HG03432 (cell line): Measurements from ENCODE around the gene METTL17.
"Not testable (repeated sequence)": the region's sequence is repeated elsewhere in the genome, so short reads cannot be mapped to it uniquely, and the experiment has no call there.

ENCODE experiments used
- ATAC-seq: cut with Tn5 transposase; IDR thresholded peaks from one replicate; pipeline ENCODE4 v1.9.1; 2021; ENCODE audit warnings: mild to moderate bottlenecking, moderate library complexity; ENCODE audit not compliant: unreplicated experiment

Gene METTL17, protein sequence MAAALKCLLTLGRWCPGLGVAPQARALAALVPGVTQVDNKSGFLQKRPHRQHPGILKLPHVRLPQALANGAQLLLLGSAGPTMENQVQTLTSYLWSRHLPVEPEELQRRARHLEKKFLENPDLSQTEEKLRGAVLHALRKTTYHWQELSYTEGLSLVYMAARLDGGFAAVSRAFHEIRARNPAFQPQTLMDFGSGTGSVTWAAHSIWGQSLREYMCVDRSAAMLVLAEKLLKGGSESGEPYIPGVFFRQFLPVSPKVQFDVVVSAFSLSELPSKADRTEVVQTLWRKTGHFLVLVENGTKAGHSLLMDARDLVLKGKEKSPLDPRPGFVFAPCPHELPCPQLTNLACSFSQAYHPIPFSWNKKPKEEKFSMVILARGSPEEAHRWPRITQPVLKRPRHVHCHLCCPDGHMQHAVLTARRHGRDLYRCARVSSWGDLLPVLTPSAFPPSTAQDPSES

GRCh38 chr14:20989787-20990600 is at the start of gene METTL17:
TSS of gene METTL17 (plus strand) at chr14:20989980. CDS start at chr14:20990003, 23 bp downstream.
- ATAC-seq, result peak; percentile 96

DNA sequence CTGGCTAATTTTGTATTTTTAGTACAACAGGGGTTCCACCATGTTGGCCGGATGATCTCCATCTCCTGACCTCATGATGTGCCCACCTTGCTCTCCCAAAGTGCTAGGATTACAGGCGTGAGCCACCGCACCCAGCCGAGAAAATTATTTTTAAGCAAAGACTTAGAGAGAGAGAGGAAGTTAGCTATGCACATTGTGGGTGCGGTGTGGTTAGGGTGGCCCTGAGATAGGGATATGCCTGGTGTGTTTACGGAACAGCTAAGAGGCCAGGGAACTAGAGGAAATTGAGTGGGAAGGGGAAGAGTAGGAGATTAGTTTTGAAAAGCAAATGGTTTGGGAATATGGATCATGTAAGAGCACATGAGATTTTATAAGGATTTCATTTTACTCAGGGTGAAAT is 44.6 kb upstream of the METTL17 start:
- ATAC-seq, result not testable (repeated sequence)

GRCh38 chr14:20946707-20947106 is 43.1 kb upstream of the METTL17 start:
- ATAC-seq, result not testable (repeated sequence)

- ATAC-seq, result not testable (repeated sequence)
Observed at GRCh38 chr14:20954736-20955537, 34.8 kb upstream of the METTL17 start, which contains the start of gene RNASE2. TSS of gene RNASE2 (plus strand) at chr14:20955487. CDS start at chr14:20955772, 285 bp downstream.

GRCh38 chr14:20955538-20955873 is 34.3 kb upstream of the METTL17 start:
- ATAC-seq, result not testable (repeated sequence)

GRCh38 chr14:20956376-20956976 is 33.3 kb upstream of the METTL17 start:
- ATAC-seq, result no peak

DNA sequence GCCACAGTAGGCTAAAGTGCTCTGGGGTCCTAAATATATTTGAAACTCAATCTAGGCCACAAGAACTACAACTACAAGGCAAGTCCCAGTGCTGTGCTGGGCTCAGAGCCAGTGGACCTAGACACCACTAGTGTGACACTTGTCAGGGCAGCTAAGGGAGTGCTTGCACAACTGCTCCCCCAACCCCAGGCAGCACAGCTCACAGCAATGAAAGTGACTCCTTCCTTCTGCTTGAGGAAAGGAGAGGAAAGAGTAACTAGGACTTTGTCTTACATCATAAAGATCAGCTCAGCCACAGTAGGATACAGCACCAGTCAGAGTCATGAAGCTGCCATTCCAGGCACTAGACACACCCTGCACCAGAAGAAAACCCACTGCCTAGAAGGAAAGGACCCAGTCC is 30.8 kb upstream of the METTL17 start:
- not testable (repeated sequence) for ATAC-seq

DNA sequence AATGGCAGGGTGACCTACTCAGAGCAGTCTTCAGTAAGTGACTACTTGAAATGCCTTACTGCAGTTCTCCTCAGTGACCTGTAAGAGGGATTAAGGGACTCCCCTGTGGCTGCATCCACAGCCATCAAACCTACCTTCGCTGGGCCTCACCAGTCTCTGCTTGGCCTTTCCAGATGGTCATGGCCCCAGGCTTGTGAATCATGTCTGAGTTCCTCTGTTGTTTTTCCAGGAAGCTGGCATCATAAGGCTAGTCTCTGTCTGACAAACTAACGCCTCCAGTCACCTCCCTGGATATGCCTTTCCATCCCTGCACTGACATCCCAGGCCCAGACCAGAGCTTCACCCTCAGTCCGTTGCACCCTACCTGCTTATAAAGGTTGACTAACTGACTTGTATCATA is 20.4 kb upstream of the METTL17 start:
- ATAC-seq, result no peak

GRCh38 chr14:20970647-20970982 is 19.2 kb upstream of the METTL17 start:
- ATAC-seq, result peak; percentile 7

- ATAC-seq, result peak; percentile 95
Observed at GRCh38 chr14:20970983-20971704, 18.6 kb upstream of the METTL17 start.

GRCh38 chr14:20971705-20972021 is 18.1 kb upstream of the METTL17 start:
- peak; percentile 26 for ATAC-seq

- no peak for ATAC-seq
Observed at GRCh38 chr14:20973501-20973900, 16.3 kb upstream of the METTL17 start.

GRCh38 chr14:20976291-20976690 is 13.5 kb upstream of the METTL17 start:
- ATAC-seq, result no peak

DNA sequence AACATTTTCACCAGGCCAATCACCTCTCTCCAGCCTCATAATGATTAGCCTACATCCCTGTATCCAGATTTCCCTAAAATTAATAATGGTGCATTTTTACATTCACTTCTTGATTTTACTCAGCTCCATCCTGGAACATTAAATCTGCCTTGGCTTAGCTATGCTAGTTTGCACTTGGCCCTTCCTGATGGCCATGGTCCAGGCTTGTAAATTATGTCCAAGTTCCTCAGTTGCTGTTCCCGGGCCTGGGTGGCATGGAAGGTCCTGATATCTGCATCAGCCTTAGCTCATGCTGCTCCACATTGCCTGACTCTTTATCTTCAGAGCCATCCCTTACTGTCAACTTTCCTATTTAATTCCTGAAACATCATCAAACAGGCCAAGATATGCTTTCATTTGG is 11.1 kb upstream of the METTL17 start:
- no peak for ATAC-seq

DNA sequence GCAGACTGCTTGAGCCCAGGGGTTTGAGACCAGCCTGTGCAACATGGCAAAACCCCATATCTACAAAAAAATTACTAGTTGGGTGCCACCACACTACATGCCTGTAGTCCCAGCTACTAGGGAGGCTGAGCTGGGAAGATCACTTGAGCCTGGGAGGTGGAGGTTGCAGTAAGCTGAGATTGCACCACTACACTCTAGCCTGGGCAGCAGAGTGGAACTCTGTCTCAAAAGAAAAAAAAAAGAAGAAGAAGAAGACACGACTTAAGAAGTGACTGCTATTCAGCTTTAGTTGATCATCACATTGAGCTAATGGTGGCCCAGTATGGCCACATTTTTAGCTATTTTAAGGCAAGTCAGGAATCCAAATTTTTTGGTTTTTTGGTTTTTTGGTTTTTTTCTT is 8.9 kb upstream of the METTL17 start:
- no peak for ATAC-seq

DNA sequence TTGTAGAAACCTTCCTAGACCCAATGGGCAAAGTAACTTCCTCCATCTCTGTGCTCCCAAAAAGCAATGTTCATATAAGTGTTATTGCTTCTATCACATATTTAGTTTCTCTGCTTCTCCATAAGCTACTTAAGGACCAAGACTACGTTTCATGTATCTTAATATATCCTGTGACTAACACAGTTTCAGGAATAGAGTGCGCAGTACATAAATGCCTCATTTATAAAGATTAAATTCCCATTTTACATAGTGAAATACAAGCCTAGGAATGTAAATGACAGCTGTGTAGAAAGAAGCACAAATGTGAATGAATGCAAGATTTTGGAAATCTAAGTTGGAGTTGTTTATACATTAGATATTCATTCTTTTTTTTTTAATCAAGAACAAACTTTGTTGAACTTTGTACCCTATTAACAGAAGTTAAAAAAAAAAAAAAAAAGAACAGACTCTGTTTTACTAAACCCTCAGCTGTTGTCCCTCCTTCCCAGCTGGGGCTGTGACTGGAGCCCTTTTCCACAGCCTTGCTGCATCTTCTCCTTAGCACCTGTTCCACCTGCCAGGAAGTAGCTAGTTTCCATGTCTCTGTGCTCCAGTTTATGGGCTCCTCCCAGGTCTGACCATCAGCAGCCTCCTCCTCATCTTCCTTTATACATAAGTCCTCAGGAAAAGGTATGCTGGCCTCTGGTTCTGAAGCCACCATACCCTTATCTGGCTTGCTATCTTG is 7.0 kb upstream of the METTL17 start:
- ATAC-seq, result no peak

DNA sequence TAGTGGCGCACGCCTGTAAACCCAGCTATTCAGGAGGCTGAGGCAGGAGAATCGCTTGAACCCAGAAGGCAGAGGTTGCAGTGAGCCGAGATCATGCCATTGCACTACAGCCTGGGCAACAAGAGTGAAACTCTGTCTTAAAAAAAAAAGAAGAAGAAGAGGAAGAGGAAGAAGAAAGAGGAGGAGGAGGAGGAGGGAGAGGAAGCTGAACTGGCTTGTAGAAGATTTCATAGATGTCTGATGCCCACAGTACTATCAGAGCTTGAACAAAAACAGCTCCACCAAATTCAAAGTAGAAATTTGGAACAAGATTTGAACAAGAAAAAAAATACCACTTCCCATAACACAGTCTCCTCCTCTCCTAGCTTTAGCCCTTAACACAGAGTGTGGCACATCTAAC is 4.1 kb upstream of the METTL17 start:
- ATAC-seq, result not testable (repeated sequence)

DNA sequence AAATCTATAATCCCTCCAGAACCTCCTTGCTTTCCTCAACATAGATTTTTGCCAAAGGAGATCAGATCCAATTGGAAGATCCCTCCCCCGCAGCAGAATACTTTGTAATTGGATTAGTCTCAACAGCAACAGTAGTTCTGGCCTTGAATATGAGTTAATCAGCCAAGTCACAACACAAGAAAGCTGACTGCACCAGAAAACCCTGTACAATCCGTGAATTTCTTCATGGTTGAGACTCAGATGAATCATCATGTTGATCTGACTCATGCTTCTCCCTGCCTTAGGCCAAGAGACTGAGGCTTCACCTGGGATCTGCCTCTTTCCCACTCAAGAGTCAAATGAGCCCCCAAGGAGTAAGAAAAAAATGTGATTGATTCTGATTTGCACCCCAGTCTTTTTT is 3.0 kb upstream of the METTL17 start:
- ATAC-seq, result no peak

DNA sequence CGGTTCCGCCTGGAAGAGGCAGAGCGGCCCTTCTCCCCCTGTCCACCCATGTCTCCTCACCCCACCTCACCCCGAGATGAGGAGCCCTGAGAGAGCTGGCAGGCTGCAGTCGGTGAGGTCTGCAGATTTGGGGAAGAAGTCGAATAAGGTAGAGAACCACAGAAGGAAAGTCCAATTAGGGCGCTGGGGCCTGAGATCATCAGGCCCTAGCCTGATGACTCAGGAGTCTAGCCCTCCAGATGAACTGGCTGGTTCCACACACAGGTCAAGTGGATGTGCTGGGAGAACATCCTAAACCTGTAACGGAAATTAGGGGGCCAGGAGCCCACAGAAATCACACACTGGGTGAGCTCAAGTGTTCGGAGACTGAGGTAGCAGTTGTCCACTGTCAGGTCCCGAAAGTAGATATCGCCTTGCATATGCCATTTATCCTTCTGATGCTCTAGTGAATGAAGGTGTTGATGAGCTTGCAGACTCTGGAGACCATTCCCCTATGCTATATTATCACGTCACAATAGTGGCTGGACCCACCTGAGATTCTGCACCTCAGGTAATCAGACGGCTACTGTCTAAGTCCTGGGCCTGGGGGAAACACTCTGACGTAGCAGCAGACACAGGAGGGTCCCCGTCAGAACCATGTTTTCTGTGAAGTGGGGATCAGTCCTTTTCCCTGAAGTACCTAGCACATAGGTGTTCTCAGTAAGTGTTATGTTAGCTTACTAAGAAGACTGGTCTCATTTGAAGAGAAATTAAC is 886 bp upstream of the METTL17 start:
- no peak for ATAC-seq
